NCI-H2196 treated with DMSO at 0.1 percent for 48 hours (cell line): Measurements from ENCODE around the gene ZNF532.

Experiments
- DNase-seq: peaks from one replicate; lab custom pipeline; 2025; ENCODE audit not compliant: unreplicated experiment; lab: John Stamatoyannopoulos, UW

ZNF532 gene

DNA sequence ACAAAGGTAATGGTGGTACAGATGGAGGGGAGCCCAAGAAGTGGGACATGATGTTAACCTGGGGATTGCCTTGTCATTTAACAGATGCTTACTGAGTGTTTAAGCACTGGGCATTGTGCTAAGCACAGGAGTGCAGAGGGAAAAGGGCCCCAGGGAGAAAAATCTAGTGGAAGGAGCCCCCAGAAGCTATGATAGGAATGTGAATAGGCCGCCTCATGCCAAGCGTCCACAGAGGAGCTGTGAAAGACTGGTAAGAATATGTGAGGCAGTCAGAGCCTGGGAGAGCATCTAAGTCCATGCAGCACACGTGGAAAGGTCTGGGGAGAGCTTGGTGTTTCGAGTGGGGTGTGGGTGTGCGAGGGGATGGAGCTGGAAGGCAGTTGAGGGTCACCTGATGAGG lies 5.5 kb downstream of the ZNF532 start:
- DNase-seq: no peak

DNA sequence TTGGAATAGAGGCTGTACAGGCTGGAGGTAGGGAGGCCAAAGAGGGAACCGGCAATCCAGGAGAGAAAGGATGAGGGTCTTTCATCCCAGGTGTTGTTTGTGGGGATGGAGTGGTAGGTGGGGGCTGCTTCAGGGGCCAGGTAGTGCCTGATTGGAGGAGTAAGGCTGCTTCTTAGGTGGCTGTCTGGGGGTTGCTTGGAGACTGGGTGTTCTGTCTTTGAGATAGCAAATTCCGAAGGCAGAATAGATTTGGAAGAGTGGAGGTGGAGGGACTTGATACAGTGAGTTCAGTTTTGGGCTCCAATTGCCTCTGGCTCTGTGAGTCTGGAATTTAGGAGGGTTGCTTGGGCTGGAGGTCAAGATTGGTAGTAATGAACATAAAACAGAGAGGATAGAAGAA lies 5.9 kb downstream of the ZNF532 start:
- DNase-seq: no peak

- no peak for DNase-seq
Measured at GRCh38 chr18:58871514-58872420, 7.1 kb downstream of the ZNF532 start.

GRCh38 chr18:58878640-58879039 lies 14.0 kb downstream of the ZNF532 start:
- no peak for DNase-seq

- no peak for DNase-seq
Measured at GRCh38 chr18:58881477-58881876, 16.8 kb downstream of the ZNF532 start.

DNA sequence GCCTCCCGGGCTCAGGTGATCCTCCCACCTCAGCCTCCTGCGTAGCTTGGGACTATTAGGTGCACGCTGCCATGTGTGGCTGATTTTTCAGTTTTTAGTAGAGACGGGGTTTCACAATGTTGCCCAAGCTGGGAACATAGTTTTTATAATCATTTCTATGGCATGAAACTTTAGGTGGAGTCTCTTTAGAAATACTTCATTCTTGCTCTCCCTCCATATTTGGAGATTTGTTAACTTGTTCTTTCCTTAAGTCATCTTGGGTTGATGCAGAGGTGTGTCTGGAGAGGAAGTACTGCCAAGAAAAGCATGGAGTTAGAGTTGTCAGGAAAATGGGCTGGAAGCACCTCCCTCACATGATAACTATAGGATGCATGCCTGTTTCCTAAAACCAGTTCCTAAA lies 17.4 kb downstream of the ZNF532 start:
- DNase-seq: no peak

DNA sequence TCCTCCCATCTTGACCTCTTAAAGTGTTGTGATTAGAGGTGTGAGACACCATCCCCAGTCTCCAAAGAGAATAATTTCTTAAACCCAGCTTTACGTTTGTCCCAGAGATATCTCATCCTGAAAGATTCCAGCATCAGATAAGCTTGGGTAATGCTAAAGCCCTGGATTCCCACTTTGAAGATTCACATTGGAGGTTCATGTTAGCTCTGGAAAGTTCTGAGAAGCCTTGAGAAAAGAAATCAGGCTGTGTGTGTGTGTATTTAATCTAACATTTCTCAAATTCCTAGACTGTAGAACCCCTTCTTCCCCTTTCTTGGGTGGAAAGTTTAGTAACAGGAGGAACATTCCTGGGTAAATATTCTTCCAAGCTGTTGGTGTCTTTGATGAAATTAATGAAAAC lies 18.0 kb downstream of the ZNF532 start:
- DNase-seq: no peak

- DNase-seq: no peak
Measured at GRCh38 chr18:58884680-58885079, 20.0 kb downstream of the ZNF532 start.

GRCh38 chr18:58886431-58886830 lies 21.8 kb downstream of the ZNF532 start:
- no peak for DNase-seq

GRCh38 chr18:58886864-58887612 lies 22.4 kb downstream of the ZNF532 start:
- DNase-seq: no peak

DNA sequence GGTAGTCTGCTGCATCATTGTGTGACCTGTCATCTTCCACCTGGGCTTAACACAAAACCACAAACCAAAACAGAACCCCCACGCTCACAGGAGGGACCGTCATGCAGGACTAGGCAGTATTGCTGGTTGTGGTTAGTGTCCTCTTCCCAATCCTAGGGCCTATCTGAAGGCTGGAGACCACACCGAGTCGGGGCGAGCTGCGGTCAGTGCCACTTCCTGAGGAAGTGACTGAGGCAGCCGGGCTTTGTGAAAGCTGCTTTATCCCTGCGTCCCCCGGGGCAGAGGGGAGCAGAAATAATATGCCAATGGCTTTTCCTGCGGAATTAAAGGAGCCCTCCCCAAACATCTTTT lies 22.9 kb downstream of the ZNF532 start:
- DNase-seq: no peak

DNA sequence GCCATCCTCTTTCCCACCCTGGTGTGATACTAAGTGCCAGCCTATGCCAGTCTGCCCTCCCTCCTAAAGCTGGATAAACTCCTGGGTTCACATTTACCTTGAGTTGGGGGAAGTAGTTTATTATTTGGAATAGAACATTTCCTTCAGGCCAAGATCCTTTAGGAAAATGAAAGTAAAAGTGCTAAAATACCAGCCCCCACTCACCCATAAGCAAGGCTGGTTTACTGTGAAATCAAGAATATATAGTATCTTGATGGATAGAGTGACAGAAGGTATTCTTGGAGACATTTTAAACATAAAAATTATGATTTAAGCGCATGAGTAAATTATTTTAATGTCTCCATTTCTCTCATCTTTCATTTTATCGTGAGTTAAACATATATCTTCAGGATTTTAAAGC lies 27.1 kb downstream of the ZNF532 start:
- DNase-seq: no peak

GRCh38 chr18:58892488-58892887 lies 27.8 kb downstream of the ZNF532 start:
- no peak for DNase-seq

DNA sequence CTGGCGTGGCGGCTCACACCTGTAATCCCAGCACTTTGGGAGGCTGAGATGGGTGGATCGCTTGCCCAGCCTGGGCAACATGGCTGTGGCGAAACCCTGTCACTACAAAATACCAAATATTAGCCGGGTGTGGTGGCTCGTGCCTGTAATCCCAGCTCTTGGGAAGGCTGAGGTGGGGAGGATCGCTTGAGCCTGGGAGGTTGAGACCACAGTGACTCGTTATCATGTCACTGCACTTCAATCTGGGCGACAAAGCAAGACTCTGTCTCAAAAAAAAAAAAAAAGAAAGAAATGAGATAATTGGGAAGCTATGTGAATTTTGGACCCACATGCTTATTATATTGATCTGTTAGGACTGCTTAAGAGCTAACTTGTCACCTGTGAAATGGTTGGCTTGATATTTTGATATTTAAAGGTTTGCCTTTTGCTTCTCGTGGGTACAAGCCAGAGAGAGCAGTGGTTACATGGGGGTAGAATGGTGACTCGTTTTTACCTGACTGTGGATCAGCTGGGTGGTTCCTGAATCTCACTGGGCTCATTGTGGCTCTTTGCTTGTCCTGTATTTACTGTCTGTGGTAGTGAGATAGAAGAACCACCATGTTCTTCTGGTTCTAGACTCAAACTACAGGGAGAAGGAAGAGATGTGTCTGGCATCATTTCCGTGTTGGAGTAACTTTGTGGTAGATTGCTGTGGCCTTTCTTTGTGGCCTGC lies 28.9 kb downstream of the ZNF532 start:
- DNase-seq: no peak

GRCh38 chr18:58894930-58895329 lies 30.3 kb downstream of the ZNF532 start:
- no peak for DNase-seq

DNA sequence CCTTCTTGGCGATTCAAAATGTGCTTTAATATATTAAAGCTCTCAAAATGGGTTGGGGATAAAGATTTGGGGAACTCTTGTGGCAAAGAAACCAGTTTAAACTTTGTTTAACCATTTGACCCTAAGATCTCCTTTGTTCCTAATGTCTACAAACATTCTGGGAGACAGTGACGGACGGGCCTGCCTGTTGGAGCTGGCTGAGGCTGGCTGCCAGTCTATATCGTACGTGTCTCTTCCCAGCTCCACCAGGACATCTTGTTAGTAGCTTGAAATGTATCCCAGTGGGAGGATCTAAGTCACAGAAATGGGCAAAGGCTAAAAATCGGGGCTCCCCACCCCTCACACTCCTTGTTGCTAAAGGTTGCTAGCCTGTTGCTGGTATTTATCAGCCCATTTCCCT lies 30.7 kb downstream of the ZNF532 start:
- no peak for DNase-seq

DNA sequence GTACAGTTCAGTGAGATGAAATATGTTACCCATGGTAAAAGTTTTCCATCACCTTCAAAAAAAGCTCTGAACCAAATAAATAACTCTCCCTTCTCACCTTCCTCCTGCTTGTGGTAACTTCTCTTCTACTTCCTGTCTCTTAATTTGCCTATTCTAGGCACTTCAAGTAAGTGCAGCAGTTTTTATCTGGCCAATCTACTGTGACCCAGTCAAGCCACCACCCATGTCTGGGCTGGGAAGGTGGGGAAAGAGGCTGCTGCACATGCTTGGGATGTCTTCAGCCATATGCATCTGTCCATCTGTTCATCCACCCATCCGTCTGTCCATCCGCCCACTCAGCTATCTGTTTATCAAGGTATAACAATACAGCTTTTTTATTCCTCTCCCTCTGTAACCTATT lies 31.6 kb downstream of the ZNF532 start:
- DNase-seq: no peak

GRCh38 chr18:58896734-58897508 lies 32.2 kb downstream of the ZNF532 start:
- DNase-seq: no peak

- DNase-seq: no peak
Measured at GRCh38 chr18:58898010-58898799, 33.5 kb downstream of the ZNF532 start.

GRCh38 chr18:58900015-58900649 lies 35.5 kb downstream of the ZNF532 start:
- DNase-seq: no peak
